ENCODE measurements around the gene REN. TPM values are rescaled to one million over a fixed set of nuclear protein-coding genes. Genes with fewer than 3 reads are reported as not detected.

The REN gene
- total and polyA plus RNA-seq, 2 donors (not counting 3 experiments of a cell fraction or from before 2014, with no cell fraction given) = 0.11 TPM; not detected in 1

GRCh38 chr1:204197068-204197467, 30.9 kb upstream of the REN start:
- H3K27ac ChIP-seq (ENCODE audit: insufficient read depth, low read depth, low read length) = peak overlapping the region; percentile 87
- no peaks in the 10 kb centered on the region for H3K79me2 ChIP-seq (ENCODE audit: control insufficient read depth, insufficient read depth, low read length)
- peaks cover 32% of the 10 kb centered on the region for H3K4me1 ChIP-seq (ENCODE audit: control insufficient read depth, extremely low read depth, insufficient read depth, low read length)
- H3K4me2 ChIP-seq (ENCODE audit: insufficient read depth, low read length) = no peak overlapping the region
- H3K4me3 ChIP-seq (replicated peaks in 1 of 3; ENCODE audit: insufficient read depth in 1 of 3, low read depth in 1 of 3, low read length in 3 of 3) = no peak overlapping the region
- H4K20me1 ChIP-seq (replicated peaks; ENCODE audit: control insufficient read depth, extremely low read depth, insufficient read depth, low read length) = no peaks in the 10 kb centered on the region
- intact Hi-C loops (cut with micrococcal nuclease) (no loop called here), dilution Hi-C loops (cut with MboI; ENCODE audit: extremely low pct_ligation_motif_present, low sequenced_read_pairs) (no loop called here)
- H3K36me3 ChIP-seq (ENCODE audit: control insufficient read depth in 2 of 2, extremely low read depth in 1 of 2, insufficient read depth in 2 of 2, low read length in 2 of 2) = no peaks in the 10 kb centered on the region
- no peak overlapping the region for H3K9ac ChIP-seq (replicated peaks; ENCODE audit: extremely low read depth, insufficient read depth, low read length)
- ChIA-PET CTCF (interaction anchor here (3.8 to 11.0 kb wide), 2 partner anchors 10 to 26 kb away, joined by 86 to 770 read pairs; partner anchors contain the start of gene REN), POLR2A (no interaction called here)
- H2AFZ ChIP-seq (ENCODE audit: low read depth, low read length) = peak overlapping the region; percentile 72
- no peak for DNase-seq (ENCODE audit: low read depth, low spot score)
- BruUV-seq (replicated peaks) = no TSS peak
- no peak for TF ChIP-seq JUN (IDR thresholded peaks at IDR 0.05; ENCODE audit: borderline replicate concordance, insufficient read depth, insufficient read length, low read depth)
- TF ChIP-seq POLR2AphosphoS5 (IDR thresholded peaks at IDR 0.05; ENCODE audit: insufficient read depth, low read depth, low read length) = no peak
- TF ChIP-seq FOS (IDR thresholded peaks at IDR 0.05; ENCODE audit: borderline replicate concordance, insufficient read depth, low read length) = no peak
- TF ChIP-seq EZH2 (IDR thresholded peaks at IDR 0.05; ENCODE audit: borderline replicate concordance, low read depth, low read length, severe bottlenecking) = no peak
- TF ChIP-seq POLR2A (IDR thresholded peaks at IDR 0.05; ENCODE audit: low read depth, low read length) = no peak
- no peak for TF ChIP-seq GATA2 (IDR thresholded peaks at IDR 0.05; ENCODE audit: insufficient read depth, insufficient read length, low read depth, low read length)
- no peak for TF ChIP-seq MYC (IDR thresholded peaks at IDR 0.05; ENCODE audit: low read depth, low read length)
- no peak for TF ChIP-seq MAX (IDR thresholded peaks at IDR 0.05; ENCODE audit: insufficient read depth, insufficient read length)
- no peak for TF ChIP-seq CTCF (IDR thresholded peaks at IDR 0.05; ENCODE audit: extremely low read depth in 1 of 2, insufficient read depth in 1 of 2, low read depth in 1 of 2, low read length in 2 of 2)
- no peaks in the 10 kb centered on the region for H3K9me1 ChIP-seq (replicated peaks; ENCODE audit: control insufficient read depth, extremely low read depth, insufficient read depth, low read length)
- no peak for FAIRE-seq
- no peaks in the 10 kb centered on the region for H3K9me3 ChIP-seq (replicated peaks; ENCODE audit: control insufficient read depth, insufficient read depth, low read length)
- no peaks in the 10 kb centered on the region for H3K27me3 ChIP-seq (ENCODE audit: control insufficient read depth in 2 of 2, insufficient read depth in 2 of 2, low read length in 2 of 2)

Data from endothelial cell of umbilical vein (primary cell).